K562 (cell line): ENCODE measurements around the gene C1QTNF2. TPM values are rescaled to one million over a fixed set of nuclear protein-coding genes. Genes with fewer than 3 reads are reported as not detected.

Source experiments
- ARID1B ChIP-seq: fragments of 450-650 bp; IDR thresholded peaks from 2 replicates; pipeline ENCODE4 v1.6.1; 2016; ENCODE audit warnings: antibody characterized with exemption, mild to moderate bottlenecking, inconsistent platforms
- BMI1 ChIP-seq: fragments of 150-350 bp; IDR thresholded peaks from 2 replicates; pipeline ENCODE4 v1.6.1; 2014; ENCODE audit warnings: low read length
- C11orf30 ChIP-seq: fragments of 450-650 bp; IDR thresholded peaks from 2 replicates; pipeline ENCODE4 v1.6.1; 2016; ENCODE audit warnings: low read depth, mild to moderate bottlenecking
- CBX5 ChIP-seq: IDR thresholded peaks from 2 replicates; pipeline ENCODE4 v1.6.1; 2014; ENCODE audit warnings: low read depth, borderline replicate concordance
- GABPB1 ChIP-seq: sonication (generic); formaldehyde crosslinking; IDR thresholded peaks from 2 replicates; pipeline ENCODE4 v1.8.0; 2022; ENCODE audit warnings: mild to moderate bottlenecking, missing genetic modification reagents
- MBD2 ChIP-seq: sonication (generic); IDR thresholded peaks from 2 replicates; pipeline ENCODE4 v1.6.1; 2016; ENCODE audit warnings: low read depth, borderline replicate concordance
- NR4A1 ChIP-seq, 2 experiments: fragments of 250-450 bp in 1 of 2; fragments of 450-650 bp in 1 of 2; sonication (Bioruptor Pico) in 1 of 2; IDR thresholded peaks; 2 replicates each; pipeline versions ENCODE4 v1.4.0 to v1.6.1; 2016 to 2020; ENCODE audit warnings: mild to moderate bottlenecking in 2 of 2, missing compliant biosample characterization in 1 of 2, missing genetic modification characterization in 1 of 2, moderate library complexity in 1 of 2
- POLR3A ChIP-seq: IDR thresholded peaks from 2 replicates; pipeline ENCODE4 v1.6.1; 2011; ENCODE audit warnings: borderline replicate concordance, mild to moderate bottlenecking, moderate library complexity; ENCODE audit not compliant: insufficient read length, insufficient read depth; ENCODE audit errors: extremely low read depth
- U2AF1 ChIP-seq: fragments of 200-400 bp; formaldehyde crosslinking; optimal IDR thresholded peaks from 2 replicates; pipeline ENCODE3; 2017; ENCODE audit warnings: mild to moderate bottlenecking, low read depth, low read length, moderate library complexity
- ZFPM2 ChIP-seq: fragments of 250-450 bp; sonication (Bioruptor Pico); IDR thresholded peaks from 2 replicates; pipeline ENCODE4 v1.5.1; 2022; ENCODE audit warnings: mild to moderate bottlenecking
- ZNF217 ChIP-seq: sonication (generic); formaldehyde crosslinking; IDR thresholded peaks from 2 replicates; pipeline ENCODE4 v1.8.0; 2022; ENCODE audit warnings: mild to moderate bottlenecking, missing genetic modification reagents
- ZNF436 ChIP-seq: fragments of 250-450, 450-650 bp; sonication (Bioruptor Pico); formaldehyde crosslinking; IDR thresholded peaks from 2 replicates; pipeline ENCODE4 v1.7.0; 2020; ENCODE audit warnings: mild to moderate bottlenecking
- polyA plus RNA-seq, 8 experiments: library from polyadenylated mRNA; depleted of rRNA in 4 of 8; stranded (reverse) in 5 of 8; unstranded in 3 of 8; fragments of >200 nt; fragmentation: Nextera tagmentation in 2 of 8; fragmentation: Illumina TruSeq in 1 of 8; extraction: Ambion mirVana in 2 of 8; extraction: Trizol in 1 of 8; gene quantifications; 2 replicates each; pipeline versions ENCODE4 v1.2.1 to v1.2.3, GENCODE V29; 2011 to 2014; ENCODE audit warnings: inconsistent platforms in 1 of 8, missing spikeins in 1 of 8
- total RNA-seq, 7 experiments: library from RNA; depleted of rRNA in 6 of 7; stranded (reverse); fragments of >200 nt in 6 of 7; fragmentation: Illumina TruSeq in 2 of 7; extraction: Trizol in 2 of 7; gene quantifications; 2 replicates each; pipeline versions ENCODE4 v1.2.1 to v1.2.3, GENCODE V29; 2011 to 2021; ENCODE audit warnings: low replicate concordance in 1 of 7
- TF ChIP-seq, protein P1 (sequence below), 2 experiments: fragments of 450-650 bp in 1 of 2; sonication (generic) in 1 of 2; formaldehyde crosslinking in 1 of 2; IDR thresholded peaks; 2 replicates each; pipeline versions ENCODE4 v1.7.1 to v1.9.0; 2016 to 2022; ENCODE audit warnings: inconsistent platforms in 1 of 2, mild to moderate bottlenecking in 1 of 2, missing genetic modification reagents in 1 of 2
- TF ChIP-seq, protein P2 (sequence below), 2 experiments: fragments of 250-450 bp in 1 of 2; fragments of 450-650 bp in 1 of 2; sonication (Bioruptor Pico) in 1 of 2; IDR thresholded peaks; 2 replicates each; pipeline versions ENCODE4 v1.6.1 to v1.8.0; 2016 to 2021; ENCODE audit warnings: mild to moderate bottlenecking in 2 of 2, moderate library complexity in 2 of 2, missing compliant biosample characterization in 1 of 2, missing genetic modification characterization in 1 of 2
- TF ChIP-seq, protein P3 (sequence below): sonication (generic); formaldehyde crosslinking; IDR thresholded peaks from 2 replicates; pipeline ENCODE4 v1.9.0; 2022; ENCODE audit warnings: mild to moderate bottlenecking, missing genetic modification reagents
- TF ChIP-seq, protein P4 (sequence below), 2 experiments: fragments of 450-650 bp in 1 of 2; sonication (generic) in 1 of 2; formaldehyde crosslinking; conservative IDR thresholded peaks; 2 replicates each; pipeline versions ENCODE4 v1.4.0 to v1.8.1; 2020 to 2022; ENCODE audit warnings: mild to moderate bottlenecking in 1 of 2, missing genetic modification reagents in 1 of 2

C1QTNF2 gene
- total and polyA plus RNA-seq, 9 of the 15 experiments (the other 6 are each of a cell fraction or from before 2014, with no cell fraction given): not detected

DNA sequence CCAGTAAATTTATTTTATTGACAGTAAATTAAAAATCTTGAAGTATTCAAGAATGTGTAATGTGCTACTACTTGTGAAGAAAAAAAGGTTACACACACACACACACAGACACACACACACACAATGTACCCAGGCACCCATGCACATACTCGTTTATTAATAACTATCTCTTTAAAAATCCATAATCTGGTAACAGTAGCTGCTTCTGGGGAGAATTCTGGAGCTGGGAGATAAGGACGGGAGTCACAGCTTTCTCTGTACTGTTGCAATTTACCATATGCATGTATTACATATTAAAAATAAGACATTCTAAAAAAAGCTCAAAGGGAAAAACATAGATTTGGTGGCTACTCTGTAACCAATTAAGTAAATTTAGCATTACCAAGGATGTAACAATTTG is 7.9 kb upstream of the C1QTNF2 start (continued):
- TF ChIP-seq NR4A1 (CRISPR knock-in tag; IDR thresholded peaks at IDR 0.05) (no peak), NR4A1 (tag; IDR thresholded peaks at IDR 0.05) (no peak), U2AF1 (no peak), C11orf30 (no peak), ZFPM2 (CRISPR knock-in tag) (no peak), CBX5 (no peak), MBD2 (no peak), ARID1B (peak; percentile 80), ZNF436 (CRISPR knock-in tag) (no peak), BMI1 (no peak), POLR3A (no peak), GABPB1 (no peak), ZNF217 (CRISPR knock-in tag) (no peak)
- TF ChIP-seq, protein P1, sequence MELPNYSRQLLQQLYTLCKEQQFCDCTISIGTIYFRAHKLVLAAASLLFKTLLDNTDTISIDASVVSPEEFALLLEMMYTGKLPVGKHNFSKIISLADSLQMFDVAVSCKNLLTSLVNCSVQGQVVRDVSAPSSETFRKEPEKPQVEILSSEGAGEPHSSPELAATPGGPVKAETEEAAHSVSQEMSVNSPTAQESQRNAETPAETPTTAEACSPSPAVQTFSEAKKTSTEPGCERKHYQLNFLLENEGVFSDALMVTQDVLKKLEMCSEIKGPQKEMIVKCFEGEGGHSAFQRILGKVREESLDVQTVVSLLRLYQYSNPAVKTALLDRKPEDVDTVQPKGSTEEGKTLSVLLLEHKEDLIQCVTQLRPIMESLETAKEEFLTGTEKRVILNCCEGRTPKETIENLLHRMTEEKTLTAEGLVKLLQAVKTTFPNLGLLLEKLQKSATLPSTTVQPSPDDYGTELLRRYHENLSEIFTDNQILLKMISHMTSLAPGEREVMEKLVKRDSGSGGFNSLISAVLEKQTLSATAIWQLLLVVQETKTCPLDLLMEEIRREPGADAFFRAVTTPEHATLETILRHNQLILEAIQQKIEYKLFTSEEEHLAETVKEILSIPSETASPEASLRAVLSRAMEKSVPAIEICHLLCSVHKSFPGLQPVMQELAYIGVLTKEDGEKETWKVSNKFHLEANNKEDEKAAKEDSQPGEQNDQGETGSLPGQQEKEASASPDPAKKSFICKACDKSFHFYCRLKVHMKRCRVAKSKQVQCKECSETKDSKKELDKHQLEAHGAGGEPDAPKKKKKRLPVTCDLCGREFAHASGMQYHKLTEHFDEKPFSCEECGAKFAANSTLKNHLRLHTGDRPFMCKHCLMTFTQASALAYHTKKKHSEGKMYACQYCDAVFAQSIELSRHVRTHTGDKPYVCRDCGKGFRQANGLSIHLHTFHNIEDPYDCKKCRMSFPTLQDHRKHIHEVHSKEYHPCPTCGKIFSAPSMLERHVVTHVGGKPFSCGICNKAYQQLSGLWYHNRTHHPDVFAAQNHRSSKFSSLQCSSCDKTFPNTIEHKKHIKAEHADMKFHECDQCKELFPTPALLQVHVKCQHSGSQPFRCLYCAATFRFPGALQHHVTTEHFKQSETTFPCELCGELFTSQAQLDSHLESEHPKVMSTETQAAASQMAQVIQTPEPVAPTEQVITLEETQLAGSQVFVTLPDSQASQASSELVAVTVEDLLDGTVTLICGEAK (IDR thresholded peaks at IDR 0.05): no peak
- TF ChIP-seq, protein P1 (CRISPR knock-in tag; IDR thresholded peaks at IDR 0.05): no peak
- TF ChIP-seq, protein P2, sequence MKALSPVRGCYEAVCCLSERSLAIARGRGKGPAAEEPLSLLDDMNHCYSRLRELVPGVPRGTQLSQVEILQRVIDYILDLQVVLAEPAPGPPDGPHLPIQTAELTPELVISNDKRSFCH (CRISPR knock-in tag; IDR thresholded peaks at IDR 0.05): no peak
- TF ChIP-seq, protein P2 (tag; IDR thresholded peaks at IDR 0.05): no peak
- TF ChIP-seq, protein P3, sequence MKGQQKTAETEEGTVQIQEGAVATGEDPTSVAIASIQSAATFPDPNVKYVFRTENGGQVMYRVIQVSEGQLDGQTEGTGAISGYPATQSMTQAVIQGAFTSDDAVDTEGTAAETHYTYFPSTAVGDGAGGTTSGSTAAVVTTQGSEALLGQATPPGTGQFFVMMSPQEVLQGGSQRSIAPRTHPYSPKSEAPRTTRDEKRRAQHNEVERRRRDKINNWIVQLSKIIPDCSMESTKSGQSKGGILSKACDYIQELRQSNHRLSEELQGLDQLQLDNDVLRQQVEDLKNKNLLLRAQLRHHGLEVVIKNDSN: no peak
- TF ChIP-seq, protein P4, sequence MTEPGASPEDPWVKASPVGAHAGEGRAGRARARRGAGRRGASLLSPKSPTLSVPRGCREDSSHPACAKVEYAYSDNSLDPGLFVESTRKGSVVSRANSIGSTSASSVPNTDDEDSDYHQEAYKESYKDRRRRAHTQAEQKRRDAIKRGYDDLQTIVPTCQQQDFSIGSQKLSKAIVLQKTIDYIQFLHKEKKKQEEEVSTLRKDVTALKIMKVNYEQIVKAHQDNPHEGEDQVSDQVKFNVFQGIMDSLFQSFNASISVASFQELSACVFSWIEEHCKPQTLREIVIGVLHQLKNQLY (CRISPR knock-in tag; conservative IDR thresholded peaks at IDR 0.05): no peak
